H9 (cell line): Measurements from ENCODE around the gene MYO10. TPM values are rescaled to one million over a fixed set of nuclear protein-coding genes. Genes with fewer than 3 reads are reported as not detected.

Experiments
- DNase-seq: peaks from one replicate; pipeline ENCODE4 v3.0.0-alpha.2; 2017
- H2AFZ ChIP-seq: one replicate; pipeline ENCODE4 v1.6.1; 2013; ENCODE audit warnings: mild to moderate bottlenecking, low read length, control low read depth, moderate library complexity
- H2AK5ac ChIP-seq: 2 replicates; pipeline ENCODE4 v1.6.1; 2013; ENCODE audit warnings: low read length, control low read depth, mixed read lengths; ENCODE audit not compliant: insufficient read length
- H2BK120ac ChIP-seq: one replicate; pipeline ENCODE4 v1.6.1; 2013; ENCODE audit warnings: low read depth, mild to moderate bottlenecking, low read length, control low read depth, inconsistent platforms; ENCODE audit not compliant: poor library complexity, severe bottlenecking
- H2BK12ac ChIP-seq: 2 replicates; pipeline ENCODE4 v1.6.1; 2013; ENCODE audit warnings: low read length, control low read depth, mixed read lengths, low read depth; ENCODE audit not compliant: insufficient read length
- H2BK15ac ChIP-seq: 2 replicates; pipeline ENCODE4 v1.6.1; 2013; ENCODE audit warnings: low read depth, low read length, control low read depth
- H2BK20ac ChIP-seq: one replicate; pipeline ENCODE4 v1.6.1; 2013; ENCODE audit warnings: low read depth, mild to moderate bottlenecking, low read length, control low read depth, inconsistent platforms; ENCODE audit not compliant: poor library complexity, severe bottlenecking
- H2BK5ac ChIP-seq: 2 replicates; pipeline ENCODE4 v1.6.1; 2013; ENCODE audit warnings: low read length, control low read depth, mixed read lengths; ENCODE audit not compliant: insufficient read length
- H3K14ac ChIP-seq: 2 replicates; pipeline ENCODE4 v1.6.1; 2013; ENCODE audit warnings: low read length, control low read depth; ENCODE audit not compliant: insufficient read depth
- H3K18ac ChIP-seq: 2 replicates; pipeline ENCODE4 v1.6.1; 2013; ENCODE audit warnings: low read depth, mild to moderate bottlenecking, mixed read lengths, low read length, control low read depth; ENCODE audit not compliant: insufficient read length
- H3K23ac ChIP-seq: 2 replicates; pipeline ENCODE4 v1.6.1; 2013; ENCODE audit warnings: low read length, control low read depth, mixed read lengths, low read depth; ENCODE audit not compliant: insufficient read length
- H3K23me2 ChIP-seq: 2 replicates; pipeline ENCODE4 v1.6.1; 2013; ENCODE audit warnings: low read depth, mild to moderate bottlenecking, mixed read lengths, low read length, control low read depth; ENCODE audit not compliant: insufficient read length, poor library complexity, severe bottlenecking
- H3K27ac ChIP-seq: 2 replicates; pipeline ENCODE4 v1.5.1; 2013; ENCODE audit warnings: low read length, control low read depth, mixed read lengths, low read depth; ENCODE audit not compliant: insufficient read length
- H3K27me3 ChIP-seq: 2 replicates; pipeline ENCODE4 v1.6.1; 2013; ENCODE audit warnings: low read length, control low read depth, inconsistent platforms; ENCODE audit not compliant: insufficient read depth
- H3K4ac ChIP-seq: 2 replicates; pipeline ENCODE4 v1.6.1; 2013; ENCODE audit warnings: low read depth, mild to moderate bottlenecking, control low read depth, inconsistent platforms, low read length, moderate library complexity
- H3K4me1 ChIP-seq: 2 replicates; pipeline ENCODE4 v1.6.1; 2013; ENCODE audit warnings: low read length, control low read depth, inconsistent platforms; ENCODE audit not compliant: insufficient read depth
- H3K4me2 ChIP-seq: 2 replicates; pipeline ENCODE4 v1.6.1; 2013; ENCODE audit warnings: low read length, control low read depth, mixed read lengths; ENCODE audit not compliant: insufficient read length, insufficient read depth
- H3K56ac ChIP-seq: 2 replicates; pipeline ENCODE4 v1.6.1; 2013; ENCODE audit warnings: low read depth, mild to moderate bottlenecking, mixed read lengths, low read length, control low read depth; ENCODE audit not compliant: insufficient read length
- H3K79me1 ChIP-seq: 2 replicates; pipeline ENCODE4 v1.6.1; 2013; ENCODE audit warnings: low read depth, mild to moderate bottlenecking, moderate library complexity, low read length, control low read depth, inconsistent platforms; ENCODE audit not compliant: insufficient read depth, poor library complexity, severe bottlenecking
- H3K79me2 ChIP-seq: 2 replicates; pipeline ENCODE4 v1.6.1; 2013; ENCODE audit warnings: low read length, control low read depth, inconsistent platforms; ENCODE audit not compliant: insufficient read depth
- H3K9ac ChIP-seq: 2 replicates; pipeline ENCODE4 v1.6.1; 2013; ENCODE audit warnings: low read length, control low read depth, mixed read lengths; ENCODE audit not compliant: insufficient read length; ENCODE audit errors: extremely low read depth
- H3K9me3 ChIP-seq: one replicate; pipeline ENCODE4 v1.6.1; 2013; ENCODE audit warnings: low read depth, low read length, inconsistent platforms; ENCODE audit not compliant: control insufficient read depth
- H3T11ph ChIP-seq: one replicate; pipeline ENCODE4 v1.6.1; 2013; ENCODE audit warnings: mild to moderate bottlenecking, low read length, control low read depth, inconsistent platforms
- H4K20me1 ChIP-seq: one replicate; pipeline ENCODE4 v1.6.1; 2013; ENCODE audit not compliant: control insufficient read depth, insufficient read length, insufficient read depth
- H4K5ac ChIP-seq: 2 replicates; pipeline ENCODE4 v1.6.1; 2013; ENCODE audit warnings: low read depth, mild to moderate bottlenecking, mixed read lengths, low read length, control low read depth; ENCODE audit not compliant: insufficient read length
- H4K8ac ChIP-seq: replicated peaks from 2 replicates; pipeline ENCODE4 v1.6.1; 2013; ENCODE audit warnings: low read length, control low read depth, mixed read lengths, low read depth; ENCODE audit not compliant: insufficient read length
- H4K91ac ChIP-seq: 2 replicates; pipeline ENCODE4 v1.6.1; 2013; ENCODE audit warnings: low read depth, mild to moderate bottlenecking, moderate library complexity, mixed read lengths, low read length, control low read depth; ENCODE audit not compliant: insufficient read length
- H3K27ac Mint-ChIP-seq, 3 experiments: 2 replicates in 2 of 3; 3 replicates in 1 of 3; pipeline ENCODE4 v1.8.0; 2020 to 2021; ENCODE audit warnings: mixed read lengths in 3 of 3, mild to moderate bottlenecking in 1 of 3, moderate library complexity in 1 of 3
- H3K27me3 Mint-ChIP-seq: 2 replicates; pipeline ENCODE4 v1.8.0; 2021; ENCODE audit warnings: low read depth, mild to moderate bottlenecking, moderate library complexity, mixed read lengths
- H3K36me3 Mint-ChIP-seq, 3 experiments: 2 replicates in 2 of 3; 3 replicates in 1 of 3; pipeline ENCODE4 v1.8.0; 2020 to 2021; ENCODE audit warnings: low read depth in 3 of 3, mixed read lengths in 3 of 3; ENCODE audit not compliant: insufficient read depth in 1 of 3
- H3K4me1 Mint-ChIP-seq, 2 experiments: 2 replicates each; pipeline ENCODE4 v1.8.0; 2020; ENCODE audit warnings: mixed read lengths in 2 of 2
- H3K4me3 Mint-ChIP-seq, 2 experiments: 2 replicates in 1 of 2; 3 replicates in 1 of 2; pipeline ENCODE4 v1.8.0; 2020 to 2021; ENCODE audit warnings: mild to moderate bottlenecking in 2 of 2, mixed read lengths in 2 of 2, moderate library complexity in 1 of 2
- H3K9me3 Mint-ChIP-seq, 2 experiments: 2 replicates in 1 of 2; 3 replicates in 1 of 2; pipeline ENCODE4 v1.8.0; 2020; ENCODE audit warnings: mild to moderate bottlenecking in 2 of 2, mixed read lengths in 2 of 2, moderate library complexity in 1 of 2
- WGBS: extraction: QIAGEN DNeasy Blood & Tissue Kit; methylation state at CpG from one replicate; pipeline ENCODE4 v1.1.7; 2013; ENCODE audit warnings: missing lambda C conversion rate, low lambda C conversion rate, mixed read lengths; ENCODE audit not compliant: insufficient read length; ENCODE audit errors: extremely low coverage; 5-methylcytosine and 5-hydroxymethylcytosine counted together
- total RNA-seq: library from RNA; stranded (reverse); gene quantifications from 2 replicates; pipeline ENCODE4 v1.2.1, GENCODE V29; 2021
- TF ChIP-seq, protein P1 (sequence below): fragments of 200-600 bp; sonication (generic); conservative IDR thresholded peaks from 3 replicates; pipeline ENCODE4 v1.8.0; 2021; ENCODE audit warnings: antibody characterized with exemption, mild to moderate bottlenecking

The MYO10 gene
- total RNA-seq, 1 experiment from 2014 or later: 127 TPM

DNA sequence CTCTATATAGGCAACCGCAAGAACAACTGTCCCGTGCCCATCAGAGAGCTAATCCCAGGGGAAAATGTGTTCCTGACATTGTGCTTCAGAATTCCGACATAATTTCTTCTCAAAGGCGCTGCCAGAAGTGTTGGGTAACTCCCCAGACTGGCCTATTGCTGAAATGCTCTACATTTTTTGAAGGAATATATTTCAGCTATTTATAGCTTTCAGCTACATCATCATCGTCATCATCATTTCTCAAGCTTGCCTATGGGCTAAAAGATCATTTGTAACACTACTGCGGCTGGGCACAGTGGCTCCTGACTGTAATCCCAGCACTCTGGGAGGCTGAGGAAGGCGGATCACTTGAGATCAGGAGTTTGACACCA lies 49.7 kb downstream of the MYO10 start:
- no CpG with 5 or more reads among the region's 7 CpGs for WGBS

More for the DNA sequence above, 49.7 kb downstream of the MYO10 start:
- Histone ChIP-seq H3K4me1 (peaks cover 3% of the 10 kb centered on the region; the same call in 1 of the 2 replicates), H3K4me2 (no peak overlapping the region), H4K8ac (no peak overlapping the region), H3K56ac (no peak overlapping the region), H3T11ph (no peak overlapping the region), H3K23me2 (no peaks in the 10 kb centered on the region), H3K79me1 (no peaks in the 10 kb centered on the region), H3K14ac (no peak overlapping the region), H2BK20ac (no peak overlapping the region), H2BK5ac (no peak overlapping the region), H2BK12ac (no peak overlapping the region), H2AK5ac (no peak overlapping the region), H3K27ac (no peak overlapping the region), H3K9ac (no peak overlapping the region), H4K20me1 (no peaks in the 10 kb centered on the region), H4K5ac (no peak overlapping the region), H3K9me3 (no peaks in the 10 kb centered on the region), H3K23ac (no peak overlapping the region), H2BK120ac (no peak overlapping the region), H3K79me2 (peaks cover 3% of the 10 kb centered on the region), H4K91ac (no peak overlapping the region), H3K27me3 (no peaks in the 10 kb centered on the region), H3K4ac (no peak overlapping the region), H3K18ac (no peak overlapping the region), H2AFZ (no peak overlapping the region), H2BK15ac (no peak overlapping the region)
- H3K9me3 Mint-ChIP-seq: no peaks in the 10 kb centered on the region
- peaks cover 45 to 58% of the 10 kb centered on the region in 2 experiments for H3K4me1 Mint-ChIP-seq
- peak overlapping the region in 1 of 3 experiments; percentile 86; a peak in 1 of 7 replicates for H3K27ac Mint-ChIP-seq
- H3K36me3 Mint-ChIP-seq: peaks cover 0 to 12% (median 1%) of the 10 kb centered on the region in 3 experiments; a peak in 4 of 7 replicates
- H3K4me3 Mint-ChIP-seq: no peak overlapping the region
- H3K27me3 Mint-ChIP-seq: no peaks in the 10 kb centered on the region
- TF ChIP-seq, protein P1, sequence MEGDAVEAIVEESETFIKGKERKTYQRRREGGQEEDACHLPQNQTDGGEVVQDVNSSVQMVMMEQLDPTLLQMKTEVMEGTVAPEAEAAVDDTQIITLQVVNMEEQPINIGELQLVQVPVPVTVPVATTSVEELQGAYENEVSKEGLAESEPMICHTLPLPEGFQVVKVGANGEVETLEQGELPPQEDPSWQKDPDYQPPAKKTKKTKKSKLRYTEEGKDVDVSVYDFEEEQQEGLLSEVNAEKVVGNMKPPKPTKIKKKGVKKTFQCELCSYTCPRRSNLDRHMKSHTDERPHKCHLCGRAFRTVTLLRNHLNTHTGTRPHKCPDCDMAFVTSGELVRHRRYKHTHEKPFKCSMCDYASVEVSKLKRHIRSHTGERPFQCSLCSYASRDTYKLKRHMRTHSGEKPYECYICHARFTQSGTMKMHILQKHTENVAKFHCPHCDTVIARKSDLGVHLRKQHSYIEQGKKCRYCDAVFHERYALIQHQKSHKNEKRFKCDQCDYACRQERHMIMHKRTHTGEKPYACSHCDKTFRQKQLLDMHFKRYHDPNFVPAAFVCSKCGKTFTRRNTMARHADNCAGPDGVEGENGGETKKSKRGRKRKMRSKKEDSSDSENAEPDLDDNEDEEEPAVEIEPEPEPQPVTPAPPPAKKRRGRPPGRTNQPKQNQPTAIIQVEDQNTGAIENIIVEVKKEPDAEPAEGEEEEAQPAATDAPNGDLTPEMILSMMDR: no peak
- DNase-seq: no peak
